Measurements from ENCODE around the gene FGF19. TPM values are rescaled to one million over a fixed set of nuclear protein-coding genes. Genes with fewer than 3 reads are reported as not detected.

Gene FGF19
- total RNA-seq, 2 experiments from 2014 or later, result 0.10 TPM; not detected in 1

DNA sequence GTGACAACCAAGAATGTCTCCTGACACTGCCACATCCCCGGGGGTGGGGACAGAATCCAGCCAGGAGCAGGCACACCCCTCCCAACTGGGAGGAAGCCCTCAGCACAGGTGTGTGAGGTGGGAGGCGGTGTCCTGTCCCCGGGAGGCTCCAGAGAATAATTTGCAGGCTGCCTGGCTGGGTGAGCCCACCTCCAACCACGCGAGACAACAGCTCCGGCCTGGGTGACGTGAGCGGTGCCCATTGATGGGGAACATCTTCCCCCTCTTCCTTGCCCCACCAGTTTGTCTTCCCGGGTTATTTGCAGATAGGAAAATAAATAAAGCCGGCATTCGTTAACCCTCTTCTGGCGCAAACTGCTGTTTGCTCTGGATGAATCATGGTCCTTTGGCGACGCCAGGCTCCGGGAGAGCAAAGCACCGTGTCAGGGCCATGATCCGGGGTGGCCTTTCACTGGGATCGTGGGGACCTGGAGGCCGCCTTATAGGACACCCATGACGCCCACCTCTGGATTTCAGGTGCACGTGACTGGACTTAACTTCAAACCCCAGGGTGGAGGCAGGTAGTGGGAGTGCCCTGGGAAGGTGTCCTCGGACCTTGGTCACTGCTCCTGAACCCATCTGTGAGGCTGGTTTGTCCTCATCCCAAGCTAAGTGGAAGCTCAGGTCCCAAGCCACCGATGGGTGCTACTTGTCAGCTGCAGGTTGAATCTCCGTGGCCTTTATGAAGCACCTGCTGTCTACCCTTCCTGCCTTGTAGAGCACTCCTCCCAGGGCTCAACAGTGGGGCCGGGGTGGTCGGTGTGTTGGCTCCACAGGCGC, 49.0 kb downstream of the FGF19 start:
- H3K27ac Mint-ChIP-seq, result no peak overlapping the region
- intact Hi-C loops (cut with micrococcal nuclease), result no loop called here
- H3K36me3 Mint-ChIP-seq (ENCODE audit: low read depth), result no peaks in the 10 kb centered on the region
- no peaks in the 10 kb centered on the region for H3K9me3 Mint-ChIP-seq
- CTCF ChIA-PET, result interaction anchor here (0.7 to 1.3 kb wide), 3 partner anchors 12 to 16 kb away, joined by 3 to 4 read pairs (median 3); no protein-coding TSS in a partner anchor
- no peak for DNase-seq
- H3K4me3 Mint-ChIP-seq, result no peak overlapping the region
- H3K27me3 Mint-ChIP-seq (ENCODE audit: low read depth), result no peaks in the 10 kb centered on the region
- H3K4me1 Mint-ChIP-seq (ENCODE audit: low read depth), result no peaks in the 10 kb centered on the region

DNA sequence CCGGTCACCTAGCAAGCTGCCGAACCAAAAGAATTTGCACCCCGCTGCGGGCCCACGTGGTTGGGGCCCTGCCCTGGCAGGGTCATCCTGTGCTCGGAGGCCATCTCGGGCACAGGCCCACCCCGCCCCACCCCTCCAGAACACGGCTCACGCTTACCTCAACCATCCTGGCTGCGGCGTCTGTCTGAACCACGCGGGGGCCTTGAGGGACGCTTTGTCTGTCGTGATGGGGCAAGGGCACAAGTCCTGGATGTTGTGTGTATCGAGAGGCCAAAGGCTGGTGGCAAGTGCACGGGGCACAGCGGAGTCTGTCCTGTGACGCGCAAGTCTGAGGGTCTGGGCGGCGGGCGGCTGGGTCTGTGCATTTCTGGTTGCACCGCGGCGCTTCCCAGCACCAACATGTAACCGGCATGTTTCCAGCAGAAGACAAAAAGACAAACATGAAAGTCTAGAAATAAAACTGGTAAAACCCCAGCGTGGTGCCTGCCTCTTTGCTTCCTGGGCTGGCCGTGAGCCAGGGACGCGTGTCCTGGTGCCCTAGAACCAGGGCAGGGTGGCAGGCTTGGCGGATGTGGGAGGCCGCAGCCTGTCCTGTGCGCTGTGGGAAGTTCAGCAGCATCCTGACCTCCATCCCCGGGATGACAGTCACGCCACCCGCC, 49.7 kb downstream of the FGF19 start:
- Mint-ChIP-seq H3K36me3 (ENCODE audit: low read depth) (no peaks in the 10 kb centered on the region), H3K27me3 (ENCODE audit: low read depth) (no peaks in the 10 kb centered on the region), H3K27ac (no peak overlapping the region), H3K9me3 (no peaks in the 10 kb centered on the region), H3K4me1 (ENCODE audit: low read depth) (no peaks in the 10 kb centered on the region), H3K4me3 (no peak overlapping the region)
- intact Hi-C loops (cut with micrococcal nuclease), result no loop called here
- CTCF ChIA-PET, result interaction anchor here (0.7 kb wide), 1 partner anchor 11 kb away, joined by 3 read pairs; no protein-coding TSS in a partner anchor
- DNase-seq, result no peak

DNA sequence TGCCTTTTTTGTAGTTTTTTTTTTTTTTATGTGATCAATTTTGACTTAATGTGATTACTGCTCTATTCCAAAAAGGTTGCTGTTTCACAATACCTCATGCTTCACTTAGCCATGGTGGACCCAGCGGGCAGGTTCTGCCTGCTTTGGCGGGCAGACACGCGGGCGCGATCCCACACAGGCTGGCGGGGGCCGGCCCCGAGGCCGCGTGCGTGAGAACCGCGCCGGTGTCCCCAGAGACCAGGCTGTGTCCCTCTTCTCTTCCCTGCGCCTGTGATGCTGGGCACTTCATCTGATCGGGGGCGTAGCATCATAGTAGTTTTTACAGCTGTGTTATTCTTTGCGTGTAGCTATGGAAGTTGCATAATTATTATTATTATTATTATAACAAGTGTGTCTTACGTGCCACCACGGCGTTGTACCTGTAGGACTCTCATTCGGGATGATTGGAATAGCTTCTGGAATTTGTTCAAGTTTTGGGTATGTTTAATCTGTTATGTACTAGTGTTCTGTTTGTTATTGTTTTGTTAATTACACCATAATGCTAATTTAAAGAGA, 50.3 kb downstream of the FGF19 start:
- Mint-ChIP-seq H3K27ac (no peak overlapping the region), H3K27me3 (ENCODE audit: low read depth) (no peaks in the 10 kb centered on the region), H3K36me3 (ENCODE audit: low read depth) (no peaks in the 10 kb centered on the region), H3K4me1 (ENCODE audit: low read depth) (no peaks in the 10 kb centered on the region), H3K9me3 (no peaks in the 10 kb centered on the region), H3K4me3 (no peak overlapping the region)
- no peak for DNase-seq
- intact Hi-C loops (cut with micrococcal nuclease), result no loop called here
- CTCF ChIA-PET, result interaction anchor here (0.7 kb wide), 1 partner anchor 10 kb away, joined by 3 read pairs; no protein-coding TSS in a partner anchor

- no peaks in the 10 kb centered on the region for H3K4me1 Mint-ChIP-seq (ENCODE audit: low read depth)
- no peak overlapping the region for H3K4me3 Mint-ChIP-seq
- H3K27me3 Mint-ChIP-seq (ENCODE audit: low read depth), result no peaks in the 10 kb centered on the region
- CTCF ChIA-PET, result no interaction called here
- H3K27ac Mint-ChIP-seq, result no peak overlapping the region
- H3K36me3 Mint-ChIP-seq (ENCODE audit: low read depth), result no peaks in the 10 kb centered on the region
- H3K9me3 Mint-ChIP-seq, result no peaks in the 10 kb centered on the region
- DNase-seq, result no peak
- intact Hi-C loops (cut with micrococcal nuclease), result no loop called here
These were observed 50.8 kb downstream of the FGF19 start for GRCh38 chr11:69652999-69653398.

GRCh38 chr11:69651834-69652620, 51.8 kb downstream of the FGF19 start:
- Mint-ChIP-seq H3K27ac (no peak overlapping the region), H3K9me3 (no peaks in the 10 kb centered on the region), H3K36me3 (ENCODE audit: low read depth) (no peaks in the 10 kb centered on the region), H3K4me3 (no peak overlapping the region), H3K4me1 (ENCODE audit: low read depth) (no peaks in the 10 kb centered on the region), H3K27me3 (ENCODE audit: low read depth) (no peaks in the 10 kb centered on the region)
- CTCF ChIA-PET, result no interaction called here
- intact Hi-C loops (cut with micrococcal nuclease), result no loop called here
- DNase-seq, result no peak

- intact Hi-C loops (cut with micrococcal nuclease), result no loop called here
These were observed 52.9 kb downstream of the FGF19 start for GRCh38 chr11:69650832-69651344.

GRCh38 chr11:69650081-69650831, 53.6 kb downstream of the FGF19 start:
- no peak overlapping the region for H3K27ac Mint-ChIP-seq
- DNase-seq, result no peak
- no peaks in the 10 kb centered on the region for H3K36me3 Mint-ChIP-seq (ENCODE audit: low read depth)
- H3K9me3 Mint-ChIP-seq, result no peaks in the 10 kb centered on the region
- CTCF ChIA-PET, result no interaction called here
- no peaks in the 10 kb centered on the region for H3K27me3 Mint-ChIP-seq (ENCODE audit: low read depth)
- intact Hi-C loops (cut with micrococcal nuclease), result no loop called here
- no peaks in the 10 kb centered on the region for H3K4me1 Mint-ChIP-seq (ENCODE audit: low read depth)
- no peak overlapping the region for H3K4me3 Mint-ChIP-seq

More at GRCh38 chr11:69650832-69651344, 52.9 kb downstream of the FGF19 start:
- H3K27me3 Mint-ChIP-seq (ENCODE audit: low read depth), result no peaks in the 10 kb centered on the region
- no peaks in the 10 kb centered on the region for H3K9me3 Mint-ChIP-seq
- H3K36me3 Mint-ChIP-seq (ENCODE audit: low read depth), result no peaks in the 10 kb centered on the region
- no peaks in the 10 kb centered on the region for H3K4me1 Mint-ChIP-seq (ENCODE audit: low read depth)
- H3K4me3 Mint-ChIP-seq, result no peak overlapping the region
- CTCF ChIA-PET, result no interaction called here
- H3K27ac Mint-ChIP-seq, result no peak overlapping the region
- DNase-seq, result no peak

GRCh38 chr11:69649576-69649900, 54.3 kb downstream of the FGF19 start:
- DNase-seq, result no peak
- Mint-ChIP-seq H3K27me3 (ENCODE audit: low read depth) (no peaks in the 10 kb centered on the region), H3K4me1 (ENCODE audit: low read depth) (no peaks in the 10 kb centered on the region), H3K27ac (no peak overlapping the region), H3K36me3 (ENCODE audit: low read depth) (no peaks in the 10 kb centered on the region), H3K9me3 (no peaks in the 10 kb centered on the region), H3K4me3 (no peak overlapping the region)
- intact Hi-C loops (cut with micrococcal nuclease), result no loop called here
- CTCF ChIA-PET, result interaction anchor here (1.1 kb wide), 1 partner anchor 20 kb away, joined by 3 read pairs; no protein-coding TSS in a partner anchor

DNA sequence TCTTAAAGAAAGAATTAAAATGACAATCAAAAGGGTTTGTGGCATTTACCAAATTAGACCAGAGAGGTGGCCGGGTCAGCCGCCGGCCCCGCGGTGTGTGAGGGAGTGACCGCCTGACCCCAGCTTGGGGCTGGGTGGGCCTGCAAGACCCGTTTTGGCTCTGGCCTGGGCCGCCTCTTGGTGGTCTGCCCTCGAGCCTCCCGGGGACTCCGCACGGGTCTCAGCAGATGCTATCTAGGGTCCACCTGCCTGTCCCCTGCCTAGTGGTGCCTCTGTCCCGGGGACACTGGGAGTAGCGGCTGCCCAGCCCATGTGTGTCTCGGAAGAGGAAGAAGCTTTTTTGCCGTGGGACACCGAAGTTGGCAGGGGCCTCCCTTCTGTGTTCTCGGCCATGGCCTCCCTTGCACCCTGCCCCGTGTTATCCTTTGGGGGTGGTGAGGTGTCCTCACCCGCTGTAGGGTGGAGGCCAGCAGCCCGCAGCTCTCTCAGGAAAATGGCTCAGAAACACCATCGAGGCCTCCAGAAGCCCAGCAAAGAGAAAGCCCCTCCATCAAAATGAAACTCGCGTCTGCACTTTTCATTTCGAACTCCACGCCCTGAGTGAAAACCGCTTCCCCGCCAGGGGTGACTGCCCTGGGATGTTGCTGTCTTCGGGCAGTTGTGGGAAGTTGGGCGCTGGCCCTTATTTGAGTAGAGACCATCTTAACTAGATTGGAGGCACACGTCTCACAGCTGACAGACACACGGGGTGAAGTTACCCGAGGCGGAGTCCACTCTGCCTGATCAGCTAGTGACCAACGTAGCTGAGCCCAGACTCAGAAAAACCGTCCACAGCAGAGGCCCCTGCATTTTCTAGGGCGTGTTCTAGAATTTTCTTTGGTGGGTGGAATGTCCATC, 54.9 kb downstream of the FGF19 start:
- Mint-ChIP-seq H3K27me3 (ENCODE audit: low read depth) (no peaks in the 10 kb centered on the region), H3K4me3 (no peak overlapping the region), H3K27ac (no peak overlapping the region), H3K36me3 (ENCODE audit: low read depth) (no peaks in the 10 kb centered on the region), H3K4me1 (ENCODE audit: low read depth) (no peaks in the 10 kb centered on the region), H3K9me3 (no peaks in the 10 kb centered on the region)
- CTCF ChIA-PET, result interaction anchor here (1.1 kb wide), 1 partner anchor 20 kb away, joined by 3 read pairs; no protein-coding TSS in a partner anchor
- no peak for DNase-seq
- intact Hi-C loops (cut with micrococcal nuclease), result no loop called here

All from activated naive CD4-positive, alpha-beta T cell treated with anti-CD3 and anti-CD28 coated beads for 36 hours (primary cell).